ENCODE results near the gene OGN.

- TF ChIP-seq CTCF (conservative IDR thresholded peaks at IDR 0.05; ENCODE audit: low read depth, low read length) (no peak), EZH2 (IDR thresholded peaks at IDR 0.05; ENCODE audit: borderline replicate concordance, low read depth, low read length, poor library complexity, severe bottlenecking) (no peak)
Measured at GRCh38 chr9:92380603-92381002, 23.8 kb downstream of the OGN start.
